ENCODE measurements around the gene KPNA3. TPM values are rescaled to one million over a fixed set of nuclear protein-coding genes. Genes with fewer than 3 reads are reported as not detected.

The KPNA3 gene
- total and polyA plus RNA-seq, 2 donors (not counting 1 experiment from before 2014, with no cell fraction given), result 37.0 to 68.3 TPM

DNA sequence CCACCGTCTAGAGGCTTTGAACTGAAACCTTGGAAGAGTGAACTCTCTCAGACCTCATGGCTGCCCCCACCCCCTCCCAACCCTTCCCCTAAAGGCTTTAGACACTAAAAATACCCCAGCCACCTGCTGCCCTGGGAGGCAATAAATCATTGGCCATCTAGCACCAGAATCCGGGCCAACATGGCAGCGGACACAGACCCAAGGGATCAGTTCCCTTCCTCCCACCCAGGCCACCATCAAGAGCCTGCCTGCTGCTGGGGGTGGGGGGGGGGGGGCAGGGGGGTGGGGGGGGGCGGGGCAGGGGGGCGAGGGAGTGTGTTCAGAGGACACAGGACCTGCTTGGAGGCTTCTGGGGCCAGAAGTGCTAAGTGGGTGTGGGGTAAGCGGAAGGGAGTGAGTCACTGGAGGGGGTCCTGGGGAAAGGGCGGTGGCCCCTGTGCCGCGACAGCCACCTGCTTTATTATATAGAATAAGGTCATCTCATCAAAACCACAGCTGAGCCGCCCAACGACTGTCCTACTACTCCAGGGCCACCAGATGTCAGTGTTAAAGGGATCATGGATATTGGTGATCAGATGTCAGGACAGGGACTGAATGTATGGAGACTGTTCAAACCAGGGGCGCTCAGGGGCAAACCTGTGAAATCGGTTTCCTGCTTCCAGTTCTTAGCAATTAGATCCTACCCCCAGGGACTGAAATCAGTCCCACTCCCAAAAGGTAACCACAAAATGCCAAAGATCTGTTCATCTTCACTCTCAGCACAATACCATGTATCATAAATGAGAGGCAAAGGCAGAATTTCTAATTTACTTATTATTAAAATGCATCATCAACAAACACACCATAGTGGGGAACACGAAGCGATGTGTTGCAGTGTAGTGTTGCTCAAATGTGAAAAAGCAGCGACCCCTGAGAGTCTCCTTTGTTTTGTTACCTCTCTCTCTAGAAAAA lies 139.9 kb downstream of the KPNA3 start:
- Histone ChIP-seq H3K4me1 (ENCODE audit: control insufficient read depth, extremely low read depth, insufficient read depth, low read length) (peaks cover 8% of the 10 kb centered on the region), H3K4me2 (ENCODE audit: extremely low read depth, insufficient read depth, low read length) (no peak overlapping the region), H3K9ac (ENCODE audit: insufficient read depth, low read length) (no peak overlapping the region), H3K27ac (ENCODE audit: insufficient read depth, low read length) (no peak overlapping the region), H3K27me3 (ENCODE audit: control insufficient read depth, insufficient read depth, low read length) (no peaks in the 10 kb centered on the region), H3K79me2 (ENCODE audit: control insufficient read depth, insufficient read depth, low read length) (no peaks in the 10 kb centered on the region), H3K36me3 (ENCODE audit: control insufficient read depth, insufficient read depth, low read length) (no peaks in the 10 kb centered on the region), H3K9me3 (ENCODE audit: control insufficient read depth, insufficient read depth, low read depth, low read length) (no peaks in the 10 kb centered on the region), H3K4me3 (replicated peaks in 1 of 4; ENCODE audit: control extremely low read depth in 1 of 4, insufficient read depth in 1 of 4, low read depth in 3 of 4, low read length in 4 of 4) (no peak overlapping the region), H4K20me1 (ENCODE audit: control insufficient read depth, extremely low read depth, insufficient read depth, low read length) (no peaks in the 10 kb centered on the region), H2AFZ (ENCODE audit: low read length) (no peak overlapping the region)
- peak; percentile 38 to 43 for TF ChIP-seq CTCF (conservative IDR thresholded peaks at IDR 0.05 in 1 of 2, IDR thresholded peaks at IDR 0.05 in 1 of 2; ENCODE audit: low read depth in 1 of 2, low read length in 2 of 2)
- TF ChIP-seq EZH2 (IDR thresholded peaks at IDR 0.05; ENCODE audit: low read length, missing control alignments), result no peak
- DNase-seq (ENCODE audit: low read depth in 2 of 2), result peak in 1 of 2 donors; percentile 39

DNA sequence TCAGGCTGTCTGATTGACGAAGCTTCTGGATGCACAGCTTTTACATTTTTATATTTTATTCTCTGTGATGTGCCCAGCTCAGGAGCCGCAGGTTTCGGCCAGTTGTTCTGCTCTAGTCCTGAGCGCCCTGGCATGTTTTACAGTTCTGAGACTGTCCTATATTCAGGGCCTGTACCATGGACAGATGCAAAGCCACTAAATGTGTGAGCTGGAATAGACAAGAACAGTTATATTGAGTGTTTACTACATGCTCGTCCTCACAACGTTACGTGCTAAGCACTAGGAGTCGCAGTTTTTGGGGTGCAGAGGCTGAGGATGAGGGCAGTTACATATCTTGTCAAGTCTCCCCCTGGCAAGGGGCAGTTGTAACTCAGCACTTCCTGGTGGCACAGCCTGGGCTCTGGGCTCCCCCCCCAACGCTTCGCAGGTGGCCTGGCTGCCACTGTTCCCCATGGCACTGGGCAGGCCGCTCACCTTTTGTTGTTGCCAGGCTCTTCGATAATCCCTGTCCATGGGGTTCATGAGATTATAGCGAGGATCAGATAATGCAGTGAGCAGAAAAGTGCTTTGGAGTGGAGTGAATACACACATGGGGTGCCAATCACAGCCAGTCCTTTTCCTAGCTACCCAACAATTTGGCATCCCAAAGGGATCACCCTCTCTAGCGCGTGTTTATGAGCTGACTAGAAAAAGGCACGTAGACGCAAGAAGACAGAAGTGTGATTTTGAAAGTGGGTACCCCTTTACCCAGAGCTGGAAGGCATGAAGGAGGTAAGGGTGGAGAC lies 140.7 kb downstream of the KPNA3 start:
- H3K9me3 ChIP-seq (ENCODE audit: control insufficient read depth, insufficient read depth, low read depth, low read length), result no peaks in the 10 kb centered on the region
- H3K27ac ChIP-seq (ENCODE audit: insufficient read depth, low read length), result no peak overlapping the region
- no peak for DNase-seq (ENCODE audit: low read depth in 2 of 2)
- no peaks in the 10 kb centered on the region for H4K20me1 ChIP-seq (ENCODE audit: control insufficient read depth, extremely low read depth, insufficient read depth, low read length)
- H3K9ac ChIP-seq (ENCODE audit: insufficient read depth, low read length), result no peak overlapping the region
- H3K4me1 ChIP-seq (ENCODE audit: control insufficient read depth, extremely low read depth, insufficient read depth, low read length), result peaks cover 8% of the 10 kb centered on the region
- H3K79me2 ChIP-seq (ENCODE audit: control insufficient read depth, insufficient read depth, low read length), result no peaks in the 10 kb centered on the region
- H3K36me3 ChIP-seq (ENCODE audit: control insufficient read depth, insufficient read depth, low read length), result no peaks in the 10 kb centered on the region
- no peaks in the 10 kb centered on the region for H3K27me3 ChIP-seq (ENCODE audit: control insufficient read depth, insufficient read depth, low read length)
- H3K4me2 ChIP-seq (ENCODE audit: extremely low read depth, insufficient read depth, low read length), result no peak overlapping the region
- H2AFZ ChIP-seq (ENCODE audit: low read length), result no peak overlapping the region
- no peak overlapping the region for H3K4me3 ChIP-seq (replicated peaks in 1 of 4; ENCODE audit: control extremely low read depth in 1 of 4, insufficient read depth in 1 of 4, low read depth in 3 of 4, low read length in 4 of 4)
- TF ChIP-seq EZH2 (IDR thresholded peaks at IDR 0.05; ENCODE audit: low read length, missing control alignments) (no peak), CTCF (conservative IDR thresholded peaks at IDR 0.05 in 1 of 2, IDR thresholded peaks at IDR 0.05 in 1 of 2; ENCODE audit: low read depth in 1 of 2, low read length in 2 of 2) (no peak)

- Histone ChIP-seq H2AFZ (ENCODE audit: low read length) (peak overlapping the region; percentile 8), H3K4me3 (replicated peaks in 1 of 4; ENCODE audit: control extremely low read depth in 1 of 4, insufficient read depth in 1 of 4, low read depth in 3 of 4, low read length in 4 of 4) (no peak overlapping the region), H3K9me3 (ENCODE audit: control insufficient read depth, insufficient read depth, low read depth, low read length) (no peaks in the 10 kb centered on the region), H3K36me3 (ENCODE audit: control insufficient read depth, insufficient read depth, low read length) (no peaks in the 10 kb centered on the region), H3K4me1 (ENCODE audit: control insufficient read depth, extremely low read depth, insufficient read depth, low read length) (peaks cover 6% of the 10 kb centered on the region), H3K27me3 (ENCODE audit: control insufficient read depth, insufficient read depth, low read length) (no peaks in the 10 kb centered on the region), H3K9ac (ENCODE audit: insufficient read depth, low read length) (no peak overlapping the region), H3K27ac (ENCODE audit: insufficient read depth, low read length) (peak overlapping the region; percentile 17), H3K79me2 (ENCODE audit: control insufficient read depth, insufficient read depth, low read length) (no peaks in the 10 kb centered on the region), H4K20me1 (ENCODE audit: control insufficient read depth, extremely low read depth, insufficient read depth, low read length) (no peaks in the 10 kb centered on the region), H3K4me2 (ENCODE audit: extremely low read depth, insufficient read depth, low read length) (peak overlapping the region; percentile 66)
- TF ChIP-seq EZH2 (IDR thresholded peaks at IDR 0.05; ENCODE audit: low read length, missing control alignments) (no peak), CTCF (conservative IDR thresholded peaks at IDR 0.05 in 1 of 2, IDR thresholded peaks at IDR 0.05 in 1 of 2; ENCODE audit: low read depth in 1 of 2, low read length in 2 of 2) (no peak)
- peak in 1 of 2 donors; percentile 73 for DNase-seq (ENCODE audit: low read depth in 2 of 2)
Measured at GRCh38 chr13:49649963-49650312, 142.5 kb downstream of the KPNA3 start.
